ENCODE data around the gene ANKH.

DNA sequence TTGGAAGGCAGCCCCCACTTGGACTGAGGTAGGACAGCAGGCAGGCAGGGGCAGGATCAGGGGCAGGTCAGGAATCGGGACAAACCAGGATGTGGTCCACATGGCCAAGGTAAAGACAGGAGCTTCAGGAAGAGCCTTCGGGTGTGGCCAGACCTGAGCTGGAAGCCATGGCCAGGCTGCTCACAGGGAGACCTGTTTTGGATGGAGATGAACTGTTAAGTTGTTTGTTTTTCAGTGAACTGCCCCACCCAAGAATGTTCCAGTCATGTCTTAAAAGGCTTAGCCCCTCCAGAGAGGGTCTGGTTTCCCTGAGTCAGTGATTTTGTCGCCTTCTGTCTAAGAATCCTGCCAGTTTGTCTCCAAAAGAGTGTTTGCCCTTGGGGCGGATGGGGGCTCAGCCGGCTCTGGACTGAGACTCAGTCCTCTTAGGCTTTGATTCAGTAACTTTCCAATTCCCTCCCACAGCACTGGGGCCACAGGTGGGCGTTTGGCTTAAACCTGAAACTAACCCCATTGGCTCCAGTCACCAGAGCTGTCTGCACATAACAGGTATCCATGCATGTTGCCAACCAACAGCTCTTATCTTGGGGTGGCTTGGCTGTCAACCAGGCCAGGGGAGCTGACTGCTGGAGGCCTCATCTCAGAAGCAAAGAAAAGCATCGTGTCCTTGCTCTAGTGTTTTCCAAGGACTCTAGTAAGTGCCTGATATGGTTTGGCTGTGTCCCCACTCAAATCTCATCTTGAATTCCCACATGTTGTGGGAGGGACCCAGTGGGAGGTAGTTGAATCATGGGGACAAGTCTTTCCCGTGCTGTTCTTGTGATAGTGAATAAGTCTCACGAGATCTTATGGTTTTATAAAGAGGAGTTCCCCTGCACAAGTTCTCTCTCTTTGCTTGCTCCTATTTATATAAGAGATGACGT, 11.3 kb upstream of the ANKH start:
- TF ChIP-seq EP300 (IDR thresholded peaks at IDR 0.05) (no peak), POLR2A (IDR thresholded peaks at IDR 0.05) (no peak)
- TF ChIP-seq, protein P1, sequence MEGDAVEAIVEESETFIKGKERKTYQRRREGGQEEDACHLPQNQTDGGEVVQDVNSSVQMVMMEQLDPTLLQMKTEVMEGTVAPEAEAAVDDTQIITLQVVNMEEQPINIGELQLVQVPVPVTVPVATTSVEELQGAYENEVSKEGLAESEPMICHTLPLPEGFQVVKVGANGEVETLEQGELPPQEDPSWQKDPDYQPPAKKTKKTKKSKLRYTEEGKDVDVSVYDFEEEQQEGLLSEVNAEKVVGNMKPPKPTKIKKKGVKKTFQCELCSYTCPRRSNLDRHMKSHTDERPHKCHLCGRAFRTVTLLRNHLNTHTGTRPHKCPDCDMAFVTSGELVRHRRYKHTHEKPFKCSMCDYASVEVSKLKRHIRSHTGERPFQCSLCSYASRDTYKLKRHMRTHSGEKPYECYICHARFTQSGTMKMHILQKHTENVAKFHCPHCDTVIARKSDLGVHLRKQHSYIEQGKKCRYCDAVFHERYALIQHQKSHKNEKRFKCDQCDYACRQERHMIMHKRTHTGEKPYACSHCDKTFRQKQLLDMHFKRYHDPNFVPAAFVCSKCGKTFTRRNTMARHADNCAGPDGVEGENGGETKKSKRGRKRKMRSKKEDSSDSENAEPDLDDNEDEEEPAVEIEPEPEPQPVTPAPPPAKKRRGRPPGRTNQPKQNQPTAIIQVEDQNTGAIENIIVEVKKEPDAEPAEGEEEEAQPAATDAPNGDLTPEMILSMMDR (IDR thresholded peaks at IDR 0.05), result no peak
